Tibial artery (tissue), 4 donors: Measurements from ENCODE around the gene CACTIN.

Experiments
- DNase-seq, 2 donors: peaks; one replicate each; pipeline ENCODE4 v3.0.0-alpha.2; 2019
- H3K27ac ChIP-seq, 2 donors: fragments of 200-600 bp; sonication (generic) in 1 of 2; 1 replicate in 1 of 2; 2 replicates in 1 of 2; pipeline ENCODE4 v1.5.1; 2018 to 2019; ENCODE audit warnings: mild to moderate bottlenecking in 1 of 2
- H3K27me3 ChIP-seq, 2 donors: fragments of 200-600 bp; sonication (generic) in 1 of 2; one replicate each; pipeline versions ENCODE4 v1.5.1 to v1.6.0; 2016 to 2019
- H3K36me3 ChIP-seq, 3 donors: fragments of 200-600 bp; sonication (generic) in 2 of 3; one replicate each; pipeline ENCODE4 v1.5.1; 2016 to 2019; ENCODE audit warnings: mild to moderate bottlenecking in 2 of 3
- H3K4me1 ChIP-seq, 4 donors: fragments of 200-600 bp; sonication (generic) in 2 of 4; 1 replicate in 3 of 4; 2 replicates in 1 of 4; pipeline ENCODE4 v1.5.1; 2016 to 2019
- H3K4me3 ChIP-seq, 2 donors: fragments of 200-600 bp; sonication (generic) in 1 of 2; 1 replicate in 1 of 2; 2 replicates in 1 of 2; pipeline ENCODE4 v1.5.1; 2018 to 2019; ENCODE audit warnings: mild to moderate bottlenecking in 2 of 2
- H3K9me3 ChIP-seq, 3 donors: fragments of 200-600 bp; sonication (generic) in 1 of 3; one replicate each; pipeline ENCODE4 v1.5.1; 2016 to 2019
- intact Hi-C: fragments of 100-400 bp; cut with DNase I; formaldehyde crosslinking; loops from one replicate; pipeline ENCODE4 v1.15.0; 2023; ENCODE audit warnings: low total_unique reads
- TF ChIP-seq, protein P1 (sequence below), 2 experiments: fragments of 200-600 bp in 1 of 2; fragments of 450-650 bp in 1 of 2; IDR thresholded peaks; one replicate each; pipeline ENCODE4 v1.5.1; 2017 to 2019; ENCODE audit warnings: antibody characterized with exemption in 2 of 2, mild to moderate bottlenecking in 1 of 2, moderate library complexity in 1 of 2

CACTIN gene

GRCh38 chr19:3656073-3656746, 29.6 kb upstream of the CACTIN start:
- DNase-seq, result no peak
- no peak overlapping the region for H3K4me3 ChIP-seq
- peaks cover 78 to 93% (median 88%) of the 10 kb centered on the region in 3 donors for H3K36me3 ChIP-seq

GRCh38 chr19:3655402-3656072, 28.9 kb upstream of the CACTIN start:
- intact Hi-C loops, result no loop called here
- Histone ChIP-seq H3K27ac (no peak overlapping the region), H3K36me3 (peaks cover 78 to 93% (median 88%) of the 10 kb centered on the region in 3 donors), H3K9me3 (no peaks in the 10 kb centered on the region), H3K27me3 (no peaks in the 10 kb centered on the region), H3K4me3 (no peak overlapping the region), H3K4me1 (no peaks in the 10 kb centered on the region)
- DNase-seq, result peak in 1 of 2 donors; percentile 70
- TF ChIP-seq, protein P1, sequence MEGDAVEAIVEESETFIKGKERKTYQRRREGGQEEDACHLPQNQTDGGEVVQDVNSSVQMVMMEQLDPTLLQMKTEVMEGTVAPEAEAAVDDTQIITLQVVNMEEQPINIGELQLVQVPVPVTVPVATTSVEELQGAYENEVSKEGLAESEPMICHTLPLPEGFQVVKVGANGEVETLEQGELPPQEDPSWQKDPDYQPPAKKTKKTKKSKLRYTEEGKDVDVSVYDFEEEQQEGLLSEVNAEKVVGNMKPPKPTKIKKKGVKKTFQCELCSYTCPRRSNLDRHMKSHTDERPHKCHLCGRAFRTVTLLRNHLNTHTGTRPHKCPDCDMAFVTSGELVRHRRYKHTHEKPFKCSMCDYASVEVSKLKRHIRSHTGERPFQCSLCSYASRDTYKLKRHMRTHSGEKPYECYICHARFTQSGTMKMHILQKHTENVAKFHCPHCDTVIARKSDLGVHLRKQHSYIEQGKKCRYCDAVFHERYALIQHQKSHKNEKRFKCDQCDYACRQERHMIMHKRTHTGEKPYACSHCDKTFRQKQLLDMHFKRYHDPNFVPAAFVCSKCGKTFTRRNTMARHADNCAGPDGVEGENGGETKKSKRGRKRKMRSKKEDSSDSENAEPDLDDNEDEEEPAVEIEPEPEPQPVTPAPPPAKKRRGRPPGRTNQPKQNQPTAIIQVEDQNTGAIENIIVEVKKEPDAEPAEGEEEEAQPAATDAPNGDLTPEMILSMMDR (IDR thresholded peaks at IDR 0.05), result no peak

More at GRCh38 chr19:3656073-3656746, 29.6 kb upstream of the CACTIN start:
- intact Hi-C loops, result no loop called here
- Histone ChIP-seq H3K27me3 (no peaks in the 10 kb centered on the region), H3K9me3 (no peaks in the 10 kb centered on the region), H3K27ac (no peak overlapping the region), H3K4me1 (no peaks in the 10 kb centered on the region)
- TF ChIP-seq, protein P1 (IDR thresholded peaks at IDR 0.05), result no peak

DNA sequence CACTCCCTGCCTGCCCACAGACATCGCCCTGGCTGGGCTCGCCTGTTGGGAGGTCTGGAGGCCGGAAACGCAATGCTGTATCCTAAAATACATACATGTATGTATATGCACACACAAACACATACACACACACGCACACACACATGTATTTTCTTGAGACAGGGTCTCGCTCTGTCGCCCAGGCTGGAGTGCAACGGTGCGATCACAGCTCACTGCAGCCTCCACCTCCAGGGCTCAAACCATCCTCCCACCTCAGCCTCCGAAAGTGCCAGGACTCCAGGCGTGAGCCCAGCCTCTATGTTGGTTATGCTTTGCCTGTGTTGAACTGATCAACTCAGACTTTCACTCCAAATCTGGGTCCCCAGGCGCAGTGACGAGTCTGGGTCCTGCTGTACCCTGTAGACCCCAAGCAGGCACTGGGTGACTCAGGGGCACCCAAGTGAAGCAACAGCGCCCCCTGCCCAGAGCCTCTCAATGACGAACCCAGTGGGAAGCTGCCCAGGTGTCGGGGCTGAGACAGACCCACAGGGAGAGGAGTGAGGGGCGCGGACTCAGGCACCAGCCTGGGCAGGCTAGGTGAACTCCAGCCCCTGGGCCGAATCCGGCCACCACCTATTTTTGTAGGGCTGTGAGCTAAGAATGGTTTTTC, 27.4 kb upstream of the CACTIN start:
- Histone ChIP-seq H3K27me3 (no peaks in the 10 kb centered on the region), H3K36me3 (peaks cover 71 to 86% (median 80%) of the 10 kb centered on the region in 3 donors), H3K27ac (no peak overlapping the region), H3K4me1 (no peaks in the 10 kb centered on the region), H3K4me3 (no peak overlapping the region), H3K9me3 (no peaks in the 10 kb centered on the region)
- no peak for DNase-seq
- TF ChIP-seq, protein P1 (IDR thresholded peaks at IDR 0.05), result no peak
- intact Hi-C loops, result no loop called here

DNA sequence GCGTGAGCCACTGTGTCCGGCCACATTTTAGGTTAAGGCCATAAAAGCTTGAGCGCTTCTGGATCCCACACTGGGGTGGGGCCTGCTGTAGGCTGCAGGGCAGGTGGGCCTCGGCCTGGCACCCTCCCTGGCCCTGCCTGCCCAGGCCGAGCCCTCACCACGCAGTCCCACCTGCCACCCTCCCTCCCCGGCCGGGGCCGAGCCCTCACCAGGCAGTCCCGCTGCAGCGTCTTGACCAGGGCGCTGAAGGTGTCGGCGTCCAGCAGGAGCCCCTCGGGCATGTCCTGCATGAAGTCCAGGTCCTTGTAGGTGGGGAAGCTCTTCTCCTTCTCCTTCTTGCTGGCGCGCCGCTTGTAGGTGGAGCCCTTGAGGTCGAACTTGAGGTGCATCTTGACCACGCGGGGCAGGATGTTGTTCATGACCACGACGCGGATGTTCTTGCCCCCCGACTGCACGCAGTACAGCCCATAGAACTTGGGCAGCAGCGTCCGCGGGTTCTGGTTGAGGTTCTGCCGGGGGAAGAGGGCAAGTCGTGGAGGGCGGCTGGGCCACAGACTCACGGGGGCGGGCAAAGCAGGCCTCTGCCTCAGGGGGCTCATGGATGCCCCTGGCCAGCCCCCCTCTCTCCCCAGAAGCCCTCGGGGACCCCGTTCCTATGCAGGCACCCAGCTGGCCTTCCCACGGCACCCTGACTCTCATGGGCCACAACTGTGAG, 26.6 kb upstream of the CACTIN start:
- no peak overlapping the region for H3K27ac ChIP-seq
- TF ChIP-seq, protein P1 (IDR thresholded peaks at IDR 0.05), result no peak
- intact Hi-C loops, result no loop called here
- peaks cover 68 to 85% (median 77%) of the 10 kb centered on the region in 3 donors for H3K36me3 ChIP-seq
- H3K27me3 ChIP-seq, result no peaks in the 10 kb centered on the region
- no peaks in the 10 kb centered on the region for H3K4me1 ChIP-seq
- H3K9me3 ChIP-seq, result no peaks in the 10 kb centered on the region
- H3K4me3 ChIP-seq, result no peak overlapping the region
- DNase-seq, result no peak

GRCh38 chr19:3652422-3652821, 25.8 kb upstream of the CACTIN start:
- no peaks in the 10 kb centered on the region for H3K27me3 ChIP-seq
- H3K27ac ChIP-seq, result no peak overlapping the region
- intact Hi-C loops, result no loop called here
- no peaks in the 10 kb centered on the region for H3K9me3 ChIP-seq
- no peak overlapping the region for H3K4me3 ChIP-seq
- TF ChIP-seq, protein P1 (IDR thresholded peaks at IDR 0.05), result no peak
- no peaks in the 10 kb centered on the region for H3K4me1 ChIP-seq
- DNase-seq, result no peak
- H3K36me3 ChIP-seq, result peaks cover 61 to 85% (median 77%) of the 10 kb centered on the region in 3 donors
